ENCODE measurements around the gene LOXL3. TPM values are rescaled to one million over a fixed set of nuclear protein-coding genes. Genes with fewer than 3 reads are reported as not detected.

LOXL3 gene
- polyA plus RNA-seq, 4 donors, result 0.22 to 2.9 (median 1.3) TPM

- peaks cover 0 to 8% (median 0%) of the 10 kb centered on the region in 3 donors for H3K27me3 ChIP-seq (ENCODE audit: control insufficient read depth in 3 of 3, insufficient read depth in 3 of 3, low read length in 3 of 3)
- H3K9me3 ChIP-seq (ENCODE audit: control insufficient read depth in 2 of 2, insufficient read depth in 1 of 2, low read depth in 1 of 2, low read length in 1 of 2), result no peaks in the 10 kb centered on the region
- H3K4me3 ChIP-seq (ENCODE audit: low read depth in 1 of 3, low read length in 3 of 3), result no peak overlapping the region
- no peaks in the 10 kb centered on the region for H3K4me1 ChIP-seq (ENCODE audit: control insufficient read depth in 3 of 3, insufficient read depth in 2 of 3, low read depth in 1 of 3, low read length in 2 of 3)
- H3K27ac ChIP-seq (ENCODE audit: low read depth in 1 of 3, low read length in 2 of 3), result no peak overlapping the region
- WGBS, 3 donors, result 40 to 60% (median 49%) methylated on average over 2 of the region's 2 CpGs
- no peaks in the 10 kb centered on the region for H3K36me3 ChIP-seq (ENCODE audit: control insufficient read depth in 3 of 3, insufficient read depth in 2 of 3, low read depth in 1 of 3, low read length in 3 of 3)
- no peak for DNase-seq
- FAIRE-seq, result no peak
Measured at GRCh38 chr2:74588664-74589063, 34.9 kb upstream of the LOXL3 start.

GRCh38 chr2:74587664-74588277, 34.0 kb upstream of the LOXL3 start:
- Histone ChIP-seq H3K9me3 (ENCODE audit: control insufficient read depth in 2 of 2, insufficient read depth in 1 of 2, low read depth in 1 of 2, low read length in 1 of 2) (no peaks in the 10 kb centered on the region), H3K27ac (ENCODE audit: low read depth in 1 of 3, low read length in 2 of 3) (no peak overlapping the region), H3K4me3 (ENCODE audit: low read depth in 1 of 3, low read length in 3 of 3) (no peak overlapping the region), H3K36me3 (ENCODE audit: control insufficient read depth in 3 of 3, insufficient read depth in 2 of 3, low read depth in 1 of 3, low read length in 3 of 3) (no peaks in the 10 kb centered on the region), H3K27me3 (ENCODE audit: control insufficient read depth in 3 of 3, insufficient read depth in 3 of 3, low read length in 3 of 3) (peaks cover 0 to 7% (median 0%) of the 10 kb centered on the region in 3 donors), H3K4me1 (ENCODE audit: control insufficient read depth in 3 of 3, insufficient read depth in 2 of 3, low read depth in 1 of 3, low read length in 2 of 3) (no peaks in the 10 kb centered on the region)
- FAIRE-seq (no peak), DNase-seq (peak; percentile 61 to 70)
- 18 to 21% (median 21%) methylated on average over 6 of the region's 6 CpGs for WGBS, 3 donors

GRCh38 chr2:74585406-74586185, 31.9 kb upstream of the LOXL3 start:
- DNase-seq (no peak), FAIRE-seq (no peak)
- H3K4me3 ChIP-seq (ENCODE audit: low read depth in 1 of 3, low read length in 3 of 3), result no peak overlapping the region
- 46 to 63% (median 54%) methylated on average over 4 of the region's 4 CpGs for WGBS, 3 donors
- no peaks in the 10 kb centered on the region for H3K4me1 ChIP-seq (ENCODE audit: control insufficient read depth in 3 of 3, insufficient read depth in 2 of 3, low read depth in 1 of 3, low read length in 2 of 3)
- no peaks in the 10 kb centered on the region for H3K36me3 ChIP-seq (ENCODE audit: control insufficient read depth in 3 of 3, insufficient read depth in 2 of 3, low read depth in 1 of 3, low read length in 3 of 3)
- H3K9me3 ChIP-seq (ENCODE audit: control insufficient read depth in 2 of 2, insufficient read depth in 1 of 2, low read depth in 1 of 2, low read length in 1 of 2), result no peaks in the 10 kb centered on the region
- H3K27me3 ChIP-seq (ENCODE audit: control insufficient read depth in 3 of 3, insufficient read depth in 3 of 3, low read length in 3 of 3), result peaks cover 0 to 5% (median 0%) of the 10 kb centered on the region in 3 donors
- H3K27ac ChIP-seq (ENCODE audit: low read depth in 1 of 3, low read length in 2 of 3), result no peak overlapping the region

- H3K36me3 ChIP-seq (ENCODE audit: control insufficient read depth in 3 of 3, insufficient read depth in 2 of 3, low read depth in 1 of 3, low read length in 3 of 3), result no peaks in the 10 kb centered on the region
- DNase-seq (no peak), FAIRE-seq (no peak)
- H3K4me1 ChIP-seq (ENCODE audit: control insufficient read depth in 3 of 3, insufficient read depth in 2 of 3, low read depth in 1 of 3, low read length in 2 of 3), result no peaks in the 10 kb centered on the region
- H3K27me3 ChIP-seq (ENCODE audit: control insufficient read depth in 3 of 3, insufficient read depth in 3 of 3, low read length in 3 of 3), result peaks cover 0 to 4% (median 0%) of the 10 kb centered on the region in 3 donors
- H3K27ac ChIP-seq (ENCODE audit: low read depth in 1 of 3, low read length in 2 of 3), result no peak overlapping the region
- no peaks in the 10 kb centered on the region for H3K9me3 ChIP-seq (ENCODE audit: control insufficient read depth in 2 of 2, insufficient read depth in 1 of 2, low read depth in 1 of 2, low read length in 1 of 2)
- WGBS, 3 donors, result 58 to 78% (median 64%) methylated on average over 2 of the region's 2 CpGs
- no peak overlapping the region for H3K4me3 ChIP-seq (ENCODE audit: low read depth in 1 of 3, low read length in 3 of 3)
Measured at GRCh38 chr2:74584088-74584645, 30.4 kb upstream of the LOXL3 start.

GRCh38 chr2:74583504-74583903, 29.8 kb upstream of the LOXL3 start:
- Histone ChIP-seq H3K4me3 (ENCODE audit: low read depth in 1 of 3, low read length in 3 of 3) (no peak overlapping the region), H3K4me1 (ENCODE audit: control insufficient read depth in 3 of 3, insufficient read depth in 2 of 3, low read depth in 1 of 3, low read length in 2 of 3) (no peaks in the 10 kb centered on the region), H3K36me3 (ENCODE audit: control insufficient read depth in 3 of 3, insufficient read depth in 2 of 3, low read depth in 1 of 3, low read length in 3 of 3) (no peaks in the 10 kb centered on the region), H3K9me3 (ENCODE audit: control insufficient read depth in 2 of 2, insufficient read depth in 1 of 2, low read depth in 1 of 2, low read length in 1 of 2) (no peaks in the 10 kb centered on the region), H3K27me3 (ENCODE audit: control insufficient read depth in 3 of 3, insufficient read depth in 3 of 3, low read length in 3 of 3) (peaks cover 0 to 4% (median 0%) of the 10 kb centered on the region in 3 donors), H3K27ac (ENCODE audit: low read depth in 1 of 3, low read length in 2 of 3) (no peak overlapping the region)
- FAIRE-seq (no peak), DNase-seq (no peak)

- Histone ChIP-seq H3K4me3 (ENCODE audit: low read depth in 1 of 3, low read length in 3 of 3) (no peak overlapping the region), H3K36me3 (ENCODE audit: control insufficient read depth in 3 of 3, insufficient read depth in 2 of 3, low read depth in 1 of 3, low read length in 3 of 3) (no peaks in the 10 kb centered on the region), H3K9me3 (ENCODE audit: control insufficient read depth in 2 of 2, insufficient read depth in 1 of 2, low read depth in 1 of 2, low read length in 1 of 2) (no peaks in the 10 kb centered on the region), H3K4me1 (ENCODE audit: control insufficient read depth in 3 of 3, insufficient read depth in 2 of 3, low read depth in 1 of 3, low read length in 2 of 3) (no peaks in the 10 kb centered on the region), H3K27me3 (ENCODE audit: control insufficient read depth in 3 of 3, insufficient read depth in 3 of 3, low read length in 3 of 3) (peaks cover 0 to 4% (median 0%) of the 10 kb centered on the region in 3 donors), H3K27ac (ENCODE audit: low read depth in 1 of 3, low read length in 2 of 3) (no peak overlapping the region)
- DNase-seq (no peak), FAIRE-seq (no peak)
- WGBS, 3 donors, result 84 to 93% (median 91%) methylated on average over 2 of the region's 2 CpGs
Measured at GRCh38 chr2:74582184-74582583, 28.4 kb upstream of the LOXL3 start.

- Histone ChIP-seq H3K4me1 (ENCODE audit: control insufficient read depth in 3 of 3, insufficient read depth in 2 of 3, low read depth in 1 of 3, low read length in 2 of 3) (no peaks in the 10 kb centered on the region), H3K36me3 (ENCODE audit: control insufficient read depth in 3 of 3, insufficient read depth in 2 of 3, low read depth in 1 of 3, low read length in 3 of 3) (no peaks in the 10 kb centered on the region), H3K27ac (ENCODE audit: low read depth in 1 of 3, low read length in 2 of 3) (no peak overlapping the region), H3K4me3 (ENCODE audit: low read depth in 1 of 3, low read length in 3 of 3) (no peak overlapping the region), H3K9me3 (ENCODE audit: control insufficient read depth in 2 of 2, insufficient read depth in 1 of 2, low read depth in 1 of 2, low read length in 1 of 2) (no peaks in the 10 kb centered on the region), H3K27me3 (ENCODE audit: control insufficient read depth in 3 of 3, insufficient read depth in 3 of 3, low read length in 3 of 3) (peaks cover 0 to 4% (median 0%) of the 10 kb centered on the region in 3 donors)
- DNase-seq (no peak), FAIRE-seq (no peak)
- WGBS, 3 donors, result 47 to 79% (median 64%) methylated on average over 3 of the region's 3 CpGs
Measured at GRCh38 chr2:74581463-74581862, 27.7 kb upstream of the LOXL3 start.

- Histone ChIP-seq H3K36me3 (ENCODE audit: control insufficient read depth in 3 of 3, insufficient read depth in 2 of 3, low read depth in 1 of 3, low read length in 3 of 3) (no peaks in the 10 kb centered on the region), H3K4me3 (ENCODE audit: low read depth in 1 of 3, low read length in 3 of 3) (no peak overlapping the region), H3K9me3 (ENCODE audit: control insufficient read depth in 2 of 2, insufficient read depth in 1 of 2, low read depth in 1 of 2, low read length in 1 of 2) (no peaks in the 10 kb centered on the region), H3K27me3 (ENCODE audit: control insufficient read depth in 3 of 3, insufficient read depth in 3 of 3, low read length in 3 of 3) (peaks cover 0 to 10% (median 0%) of the 10 kb centered on the region in 3 donors), H3K27ac (ENCODE audit: low read depth in 1 of 3, low read length in 2 of 3) (no peak overlapping the region), H3K4me1 (ENCODE audit: control insufficient read depth in 3 of 3, insufficient read depth in 2 of 3, low read depth in 1 of 3, low read length in 2 of 3) (no peaks in the 10 kb centered on the region)
- FAIRE-seq (no peak), DNase-seq (no peak)
- WGBS, 3 donors, result 70 to 92% (median 81%) methylated on average over 3 of the region's 3 CpGs
Measured at GRCh38 chr2:74578408-74578807, 24.7 kb upstream of the LOXL3 start.
